Measurements from ENCODE around the gene LRP6. TPM values are rescaled to one million over a fixed set of nuclear protein-coding genes. Genes with fewer than 3 reads are reported as not detected.

Gene LRP6
- total and polyA plus RNA-seq, 5 donors from 2014 or later: 0.76 to 1.4 (median 1.3) TPM; not detected in 2

GRCh38 chr12:12108441-12109058 lies 158.3 kb downstream of the LRP6 start:
- Mint-ChIP-seq H3K36me3 (peaks cover 4% of the 10 kb centered on the region), H3K27ac (no peak overlapping the region), H3K27me3 (peaks cover 12% of the 10 kb centered on the region), H3K4me3 (no peak overlapping the region), H3K9me3 (peaks cover 2 to 29% (median 14%) of the 10 kb centered on the region in 7 donors), H3K4me1 (no peaks in the 10 kb centered on the region)
- Histone ChIP-seq H3K27ac (ENCODE audit: insufficient read depth, low read length, poor library complexity, severe bottlenecking) (no peak overlapping the region), H3K9me3 (ENCODE audit: control insufficient read depth in 2 of 2, low read length in 2 of 2) (peaks cover 15 to 28% of the 10 kb centered on the region in 2 experiments), H3K27me3 (ENCODE audit: control insufficient read depth, insufficient read depth, low read length) (no peaks in the 10 kb centered on the region), H3K36me3 (ENCODE audit: control insufficient read depth, insufficient read depth, low read length) (no peaks in the 10 kb centered on the region), H3K4me1 (ENCODE audit: control insufficient read depth, insufficient read depth, low read length, poor library complexity, severe bottlenecking) (no peaks in the 10 kb centered on the region), H3K4me3 (ENCODE audit: low read depth, low read length) (no peak overlapping the region)
- no peak for DNase-seq
- ATAC-seq (ENCODE audit: low read depth in 2 of 2): no peak

GRCh38 chr12:12107678-12108077 lies 159.2 kb downstream of the LRP6 start:
- H3K36me3 Mint-ChIP-seq: peaks cover 4% of the 10 kb centered on the region
- Histone ChIP-seq H3K4me3 (ENCODE audit: low read depth, low read length) (no peak overlapping the region), H3K36me3 (ENCODE audit: control insufficient read depth, insufficient read depth, low read length) (no peaks in the 10 kb centered on the region), H3K27me3 (ENCODE audit: control insufficient read depth, insufficient read depth, low read length) (no peaks in the 10 kb centered on the region), H3K4me1 (ENCODE audit: control insufficient read depth, insufficient read depth, low read length, poor library complexity, severe bottlenecking) (no peaks in the 10 kb centered on the region), H3K9me3 (ENCODE audit: control insufficient read depth in 2 of 2, low read length in 2 of 2) (peaks cover 15 to 28% of the 10 kb centered on the region in 2 experiments), H3K27ac (ENCODE audit: insufficient read depth, low read length, poor library complexity, severe bottlenecking) (no peak overlapping the region)
- no peaks in the 10 kb centered on the region for H3K4me1 Mint-ChIP-seq
- no peak for DNase-seq
- peaks cover 2 to 31% (median 17%) of the 10 kb centered on the region in 7 donors for H3K9me3 Mint-ChIP-seq
- peaks cover 8% of the 10 kb centered on the region for H3K27me3 Mint-ChIP-seq
- ATAC-seq (ENCODE audit: low read depth in 2 of 2): no peak
- no peak overlapping the region for H3K4me3 Mint-ChIP-seq
- H3K27ac Mint-ChIP-seq: no peak overlapping the region

- no peak overlapping the region for H3K4me3 Mint-ChIP-seq
- peaks cover 5% of the 10 kb centered on the region for H3K27me3 Mint-ChIP-seq
- H3K4me1 Mint-ChIP-seq: no peaks in the 10 kb centered on the region
- ATAC-seq (ENCODE audit: low read depth in 2 of 2) (no peak), DNase-seq (no peak)
- no peaks in the 10 kb centered on the region for H3K4me1 ChIP-seq (ENCODE audit: control insufficient read depth, insufficient read depth, low read length, poor library complexity, severe bottlenecking)
- H3K9me3 ChIP-seq (ENCODE audit: control insufficient read depth in 2 of 2, low read length in 2 of 2): peaks cover 3% of the 10 kb centered on the region in 2 experiments
- no peak overlapping the region for H3K27ac ChIP-seq (ENCODE audit: insufficient read depth, low read length, poor library complexity, severe bottlenecking)
- no peak overlapping the region for H3K27ac Mint-ChIP-seq
- H3K4me3 ChIP-seq (ENCODE audit: low read depth, low read length): no peak overlapping the region
- no peaks in the 10 kb centered on the region for H3K27me3 ChIP-seq (ENCODE audit: control insufficient read depth, insufficient read depth, low read length)
- no peaks in the 10 kb centered on the region for H3K36me3 Mint-ChIP-seq
- no peaks in the 10 kb centered on the region for H3K36me3 ChIP-seq (ENCODE audit: control insufficient read depth, insufficient read depth, low read length)
- H3K9me3 Mint-ChIP-seq: peaks cover 0 to 5% (median 1%) of the 10 kb centered on the region in 7 donors
These were observed 167.7 kb downstream of the LRP6 start for GRCh38 chr12:12099102-12099501.

DNA sequence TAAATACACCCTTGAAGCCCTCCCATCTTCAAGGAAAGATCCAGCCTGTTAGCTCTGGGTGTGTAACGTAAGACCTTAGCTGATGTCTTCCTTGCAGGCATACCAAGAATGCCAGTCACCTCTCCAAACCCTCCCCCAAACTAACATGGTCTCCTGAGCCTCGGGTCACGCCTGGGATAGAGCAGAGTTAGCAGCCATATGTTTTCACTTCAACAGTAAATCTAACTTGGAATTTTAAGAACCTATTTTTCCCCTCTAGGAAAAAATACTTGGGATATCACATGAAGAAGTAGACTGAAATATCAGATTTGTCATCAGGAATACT lies 168.2 kb downstream of the LRP6 start:
- ATAC-seq (ENCODE audit: low read depth in 2 of 2) (no peak), DNase-seq (no peak)
- H3K9me3 ChIP-seq (ENCODE audit: control insufficient read depth in 2 of 2, low read length in 2 of 2): no peaks in the 10 kb centered on the region

DNA sequence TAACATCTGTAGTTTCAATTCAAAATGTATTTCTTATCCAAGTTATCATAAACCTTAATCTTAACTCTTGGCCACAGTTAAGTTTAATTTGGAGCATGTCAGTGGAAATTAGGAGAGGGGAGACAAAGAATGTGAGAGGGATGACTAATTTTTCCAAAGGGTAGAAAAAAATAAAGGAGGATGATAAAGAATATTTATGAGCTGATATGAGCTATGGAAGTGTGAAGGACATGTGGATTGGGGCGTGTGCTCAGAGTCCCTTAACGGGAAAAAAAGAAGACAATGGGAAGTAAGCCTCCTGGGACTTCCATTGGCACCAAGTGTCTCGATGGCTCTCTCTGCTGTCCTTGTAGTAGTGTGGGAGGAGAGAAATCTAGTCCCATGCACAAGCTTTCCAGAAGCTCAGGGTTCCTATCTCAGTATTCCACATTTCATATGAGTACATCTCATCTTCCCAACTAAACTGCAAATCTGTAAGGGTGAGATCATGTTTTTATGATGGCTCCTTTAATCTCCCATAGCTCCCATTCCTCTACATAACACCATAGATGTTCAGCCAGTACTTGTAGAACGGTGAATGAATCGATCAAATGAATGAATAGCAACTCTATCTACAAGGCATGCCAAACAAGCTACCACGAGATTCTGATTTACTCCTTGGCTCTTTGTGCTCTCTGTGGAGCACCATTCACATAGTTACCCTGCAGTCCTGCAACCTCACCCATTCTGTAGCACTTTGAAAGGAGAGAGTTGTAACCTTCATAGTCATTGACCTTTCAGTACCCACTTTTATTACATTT lies 168.8 kb downstream of the LRP6 start:
- Mint-ChIP-seq H3K4me3 (no peak overlapping the region), H3K27me3 (peaks cover 5% of the 10 kb centered on the region), H3K36me3 (no peaks in the 10 kb centered on the region), H3K4me1 (no peaks in the 10 kb centered on the region), H3K9me3 (peaks cover 0 to 2% (median 0%) of the 10 kb centered on the region in 7 donors), H3K27ac (no peak overlapping the region)
- Histone ChIP-seq H3K27me3 (ENCODE audit: control insufficient read depth, insufficient read depth, low read length) (no peaks in the 10 kb centered on the region), H3K9me3 (ENCODE audit: control insufficient read depth in 2 of 2, low read length in 2 of 2) (no peaks in the 10 kb centered on the region), H3K4me1 (ENCODE audit: control insufficient read depth, insufficient read depth, low read length, poor library complexity, severe bottlenecking) (no peaks in the 10 kb centered on the region), H3K36me3 (ENCODE audit: control insufficient read depth, insufficient read depth, low read length) (no peaks in the 10 kb centered on the region), H3K4me3 (ENCODE audit: low read depth, low read length) (no peak overlapping the region), H3K27ac (ENCODE audit: insufficient read depth, low read length, poor library complexity, severe bottlenecking) (no peak overlapping the region)
- ATAC-seq (ENCODE audit: low read depth in 2 of 2) (no peak), DNase-seq (no peak)

More for the DNA sequence above, 168.2 kb downstream of the LRP6 start:
- H3K27ac Mint-ChIP-seq: no peak overlapping the region
- H3K4me1 Mint-ChIP-seq: no peaks in the 10 kb centered on the region
- peaks cover 0 to 5% (median 1%) of the 10 kb centered on the region in 7 donors for H3K9me3 Mint-ChIP-seq
- Histone ChIP-seq H3K4me1 (ENCODE audit: control insufficient read depth, insufficient read depth, low read length, poor library complexity, severe bottlenecking) (no peaks in the 10 kb centered on the region), H3K36me3 (ENCODE audit: control insufficient read depth, insufficient read depth, low read length) (no peaks in the 10 kb centered on the region), H3K4me3 (ENCODE audit: low read depth, low read length) (no peak overlapping the region), H3K27ac (ENCODE audit: insufficient read depth, low read length, poor library complexity, severe bottlenecking) (no peak overlapping the region), H3K27me3 (ENCODE audit: control insufficient read depth, insufficient read depth, low read length) (no peaks in the 10 kb centered on the region)
- H3K36me3 Mint-ChIP-seq: no peaks in the 10 kb centered on the region
- H3K4me3 Mint-ChIP-seq: no peak overlapping the region
- H3K27me3 Mint-ChIP-seq: peaks cover 5% of the 10 kb centered on the region

- no peaks in the 10 kb centered on the region for H3K36me3 ChIP-seq (ENCODE audit: control insufficient read depth, insufficient read depth, low read length)
- H3K9me3 ChIP-seq (ENCODE audit: control insufficient read depth in 2 of 2, low read length in 2 of 2): no peaks in the 10 kb centered on the region
- H3K27ac ChIP-seq (ENCODE audit: insufficient read depth, low read length, poor library complexity, severe bottlenecking): no peak overlapping the region
- H3K36me3 Mint-ChIP-seq: no peaks in the 10 kb centered on the region
- H3K9me3 Mint-ChIP-seq: peaks cover 0 to 1% (median 0%) of the 10 kb centered on the region in 7 donors
- H3K27ac Mint-ChIP-seq: no peak overlapping the region
- no peaks in the 10 kb centered on the region for H3K4me1 Mint-ChIP-seq
- no peaks in the 10 kb centered on the region for H3K27me3 ChIP-seq (ENCODE audit: control insufficient read depth, insufficient read depth, low read length)
- DNase-seq (no peak), ATAC-seq (ENCODE audit: low read depth in 2 of 2) (no peak)
- no peak overlapping the region for H3K4me3 Mint-ChIP-seq
- peaks cover 12% of the 10 kb centered on the region for H3K27me3 Mint-ChIP-seq
- H3K4me1 ChIP-seq (ENCODE audit: control insufficient read depth, insufficient read depth, low read length, poor library complexity, severe bottlenecking): no peaks in the 10 kb centered on the region
- no peak overlapping the region for H3K4me3 ChIP-seq (ENCODE audit: low read depth, low read length)
These were observed 171.8 kb downstream of the LRP6 start for GRCh38 chr12:12095021-12095420.

GRCh38 chr12:12094481-12094880 lies 172.4 kb downstream of the LRP6 start:
- Histone ChIP-seq H3K36me3 (ENCODE audit: control insufficient read depth, insufficient read depth, low read length) (no peaks in the 10 kb centered on the region), H3K4me1 (ENCODE audit: control insufficient read depth, insufficient read depth, low read length, poor library complexity, severe bottlenecking) (no peaks in the 10 kb centered on the region), H3K9me3 (ENCODE audit: control insufficient read depth in 2 of 2, low read length in 2 of 2) (no peaks in the 10 kb centered on the region), H3K27me3 (ENCODE audit: control insufficient read depth, insufficient read depth, low read length) (no peaks in the 10 kb centered on the region), H3K27ac (ENCODE audit: insufficient read depth, low read length, poor library complexity, severe bottlenecking) (no peak overlapping the region), H3K4me3 (ENCODE audit: low read depth, low read length) (no peak overlapping the region)
- Mint-ChIP-seq H3K4me3 (no peak overlapping the region), H3K36me3 (no peaks in the 10 kb centered on the region), H3K27me3 (peaks cover 12% of the 10 kb centered on the region), H3K27ac (no peak overlapping the region), H3K4me1 (no peaks in the 10 kb centered on the region), H3K9me3 (peaks cover 0 to 1% (median 0%) of the 10 kb centered on the region in 7 donors)
- no peak for DNase-seq
- ATAC-seq (ENCODE audit: low read depth in 2 of 2): no peak

Data from CD4-positive, CD25-positive, alpha-beta regulatory T cell (primary cell).